GM19023 (cell line): Measurements from ENCODE around the gene PIMREG.
A peak's percentile ranks its signal among the peaks of the same experiment; 100 is the strongest.

Source experiments
- ATAC-seq: cut with Tn5 transposase; IDR thresholded peaks from one replicate; pipeline ENCODE4 v1.9.1; 2021; ENCODE audit warnings: mild to moderate bottlenecking, moderate library complexity; ENCODE audit not compliant: unreplicated experiment

PIMREG gene, protein sequence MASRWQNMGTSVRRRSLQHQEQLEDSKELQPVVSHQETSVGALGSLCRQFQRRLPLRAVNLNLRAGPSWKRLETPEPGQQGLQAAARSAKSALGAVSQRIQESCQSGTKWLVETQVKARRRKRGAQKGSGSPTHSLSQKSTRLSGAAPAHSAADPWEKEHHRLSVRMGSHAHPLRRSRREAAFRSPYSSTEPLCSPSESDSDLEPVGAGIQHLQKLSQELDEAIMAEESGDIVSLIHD

DNA sequence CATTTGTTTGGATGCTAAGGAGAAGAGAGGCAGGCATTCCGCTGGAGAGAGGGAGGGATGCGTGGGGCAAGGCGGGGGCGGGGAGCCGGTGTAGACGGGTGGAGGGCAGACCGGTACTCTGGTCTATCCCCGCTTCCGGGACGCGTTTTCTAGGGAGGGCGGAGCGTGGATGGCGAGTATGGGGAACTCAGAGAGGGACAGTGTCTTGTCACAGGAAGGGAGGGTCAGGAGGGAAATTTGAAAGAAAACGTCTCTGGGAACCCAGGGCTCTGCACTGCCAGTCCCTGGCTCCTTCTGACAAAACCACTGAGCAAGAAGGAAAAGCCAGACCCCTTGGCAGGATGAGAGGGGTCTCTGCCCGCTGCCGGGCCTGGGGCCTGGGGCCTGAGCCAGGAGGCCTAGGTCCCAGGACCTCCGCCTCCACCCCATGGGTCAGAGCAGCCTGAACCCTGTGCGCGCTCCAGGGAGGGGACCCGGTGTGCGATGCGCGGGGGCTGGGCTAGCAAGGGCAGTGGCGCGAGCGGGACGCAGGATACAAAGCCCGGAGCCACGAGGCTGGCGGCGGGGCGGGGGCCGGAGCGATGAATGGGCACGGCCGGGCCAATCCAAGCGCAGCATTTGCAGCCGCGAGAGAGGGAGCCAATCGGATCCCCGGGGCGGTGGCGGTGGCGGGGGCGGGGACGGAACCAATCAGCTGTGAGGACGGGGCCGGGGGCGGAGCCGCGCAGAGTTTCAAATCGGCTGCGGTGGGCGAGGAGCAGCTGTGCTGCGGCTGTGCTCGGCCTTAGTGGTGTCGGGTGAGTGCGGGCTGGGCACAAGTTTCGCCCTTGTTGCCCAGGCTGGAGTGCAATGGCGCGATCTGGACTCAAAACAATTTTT is at the start of gene PIMREG:
Gene PIMREG, plus strand, starts transcription at position 764 of the 879 bp plus-strand sequence. CDS start 656 bp downstream, outside the sequence.
- ATAC-seq = peak; percentile 89

DNA sequence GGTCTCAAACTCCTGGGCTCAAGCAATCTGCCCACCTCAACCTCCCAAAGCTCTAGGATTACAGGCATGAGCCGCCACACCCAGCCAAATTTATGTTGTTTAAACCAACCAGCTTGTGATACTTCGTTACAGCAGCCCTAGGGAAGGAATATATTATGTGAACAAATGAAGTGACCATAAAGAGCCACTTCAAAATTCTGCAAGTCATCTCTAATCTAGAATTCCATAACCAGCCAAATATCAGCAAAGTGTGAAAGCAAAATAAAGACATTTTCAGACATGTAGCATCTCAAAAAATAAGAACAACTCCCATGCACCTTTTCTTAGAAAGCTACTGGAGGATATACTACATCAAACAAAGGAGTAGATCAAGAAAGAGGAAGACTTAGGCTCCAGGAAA is 45.3 kb upstream of the PIMREG start:
- ATAC-seq = no peak

DNA sequence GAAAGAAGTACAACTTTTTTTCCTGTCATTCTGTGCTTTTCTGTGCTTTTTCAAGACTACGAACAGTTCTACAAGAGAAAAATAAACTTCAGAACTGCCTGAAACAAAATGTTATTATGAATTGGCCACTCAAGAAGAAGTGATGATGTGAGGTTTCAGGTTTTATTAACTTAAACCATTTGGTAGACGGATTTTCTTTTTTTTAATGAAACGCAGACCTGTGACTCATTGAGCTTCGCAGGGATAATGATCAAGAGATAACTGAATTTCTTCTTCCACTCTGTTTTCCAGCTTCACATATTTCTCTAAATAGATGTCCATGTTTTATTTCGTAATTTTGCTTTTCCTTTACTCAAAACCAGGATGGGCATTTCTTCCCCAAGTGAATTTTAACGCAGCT is 42.0 kb upstream of the PIMREG start:
- no peak for ATAC-seq

DNA sequence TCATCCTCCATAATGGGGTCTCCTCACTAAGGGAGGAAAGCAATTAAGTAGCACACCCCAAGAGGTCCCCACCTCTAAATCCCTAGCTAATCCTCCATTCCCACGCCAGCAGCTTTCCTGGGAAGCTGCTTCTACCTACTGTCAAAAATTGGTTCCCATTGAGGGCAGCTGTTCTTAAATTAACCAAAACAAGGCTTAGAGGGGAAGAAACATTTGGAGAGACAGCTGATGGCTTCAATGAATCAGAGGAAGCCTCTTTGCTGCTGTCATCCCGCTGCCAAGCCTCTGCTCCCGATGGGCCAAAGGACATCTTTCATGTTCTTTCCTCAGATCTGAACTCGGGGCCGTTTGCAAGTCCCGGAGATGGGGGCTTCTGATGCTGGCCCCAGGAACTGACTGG is 36.0 kb upstream of the PIMREG start:
- no peak for ATAC-seq

DNA sequence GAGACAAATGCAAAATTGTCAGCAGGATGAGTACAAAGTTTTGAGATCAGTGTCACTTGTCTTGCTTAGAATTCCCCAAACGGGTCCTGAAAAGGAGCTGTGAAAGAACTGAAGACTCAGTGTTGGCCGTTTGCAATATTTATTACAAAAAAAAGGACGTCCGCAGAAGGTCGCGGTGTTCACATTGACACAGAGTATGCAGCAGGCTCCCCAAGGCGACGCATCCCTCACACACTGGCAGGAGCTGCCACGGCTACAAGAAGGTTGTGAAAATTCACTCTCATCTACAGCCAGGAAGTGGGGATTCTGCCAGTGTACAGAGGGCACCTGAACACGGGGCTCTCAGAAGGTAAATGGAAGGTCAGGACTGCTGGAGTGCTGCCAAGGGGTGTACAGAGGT is 35.5 kb upstream of the PIMREG start:
- ATAC-seq = no peak

DNA sequence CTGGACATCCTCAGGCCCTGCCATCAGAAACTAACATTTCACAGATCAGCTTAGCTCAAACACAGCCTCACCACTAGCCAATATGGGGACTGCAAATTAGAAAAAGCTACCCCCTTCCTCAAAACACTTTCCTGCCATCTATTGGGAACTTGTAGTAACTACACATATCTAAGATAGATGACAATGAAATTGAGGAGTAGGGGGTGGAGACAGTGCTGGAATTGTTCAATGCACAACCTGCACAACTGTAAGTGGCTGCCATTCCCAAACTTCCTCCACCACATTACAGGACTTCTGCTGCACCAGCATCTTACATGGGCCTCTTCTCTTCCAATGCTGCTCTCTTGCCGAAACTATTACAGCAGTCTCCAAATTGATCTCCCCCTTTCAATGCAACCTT is 31.2 kb upstream of the PIMREG start:
- ATAC-seq = no peak

DNA sequence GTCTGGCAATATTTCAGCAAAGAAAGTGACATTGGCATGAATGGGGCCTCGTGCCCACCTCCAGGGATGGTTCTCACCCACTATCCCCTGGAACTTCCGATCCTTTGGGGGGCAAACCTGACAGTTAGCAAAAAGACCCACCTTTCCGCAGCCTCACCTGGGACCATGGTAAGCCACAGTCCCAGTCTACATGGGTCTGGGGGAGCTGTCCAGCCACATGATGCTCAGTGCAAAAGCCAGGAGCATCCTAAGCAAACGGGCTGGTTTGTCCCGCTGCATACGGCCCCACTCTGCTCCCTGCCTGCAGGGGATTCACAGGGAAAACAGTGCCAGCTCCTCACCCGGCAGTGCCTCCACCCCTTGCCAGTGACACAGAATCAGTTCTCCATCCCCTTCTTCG is 28.6 kb upstream of the PIMREG start:
- ATAC-seq = no peak

DNA sequence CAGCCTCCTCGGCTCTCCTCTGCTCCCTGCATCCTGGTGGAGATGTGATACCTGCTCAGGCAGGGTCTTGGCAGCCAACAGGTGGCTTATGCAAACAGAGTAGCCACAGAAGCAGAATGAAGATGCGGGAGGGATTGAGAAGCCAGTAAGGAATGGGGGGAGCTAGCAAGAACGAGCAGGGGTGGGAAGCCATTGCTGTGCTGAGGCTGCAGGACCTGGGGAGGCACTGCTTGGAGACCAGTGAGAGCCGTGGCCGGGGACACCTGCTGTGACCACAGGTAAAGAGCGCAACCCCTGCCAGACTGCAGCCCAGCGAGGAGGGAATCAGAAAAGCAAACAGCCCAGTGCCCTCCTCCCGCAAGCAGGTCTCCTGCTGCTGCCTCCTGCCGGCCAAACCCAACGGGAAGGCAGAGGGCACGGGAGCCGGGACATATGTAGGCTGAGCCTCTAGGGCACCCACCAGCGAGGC is 24.0 kb upstream of the PIMREG start:
- no peak for ATAC-seq

DNA sequence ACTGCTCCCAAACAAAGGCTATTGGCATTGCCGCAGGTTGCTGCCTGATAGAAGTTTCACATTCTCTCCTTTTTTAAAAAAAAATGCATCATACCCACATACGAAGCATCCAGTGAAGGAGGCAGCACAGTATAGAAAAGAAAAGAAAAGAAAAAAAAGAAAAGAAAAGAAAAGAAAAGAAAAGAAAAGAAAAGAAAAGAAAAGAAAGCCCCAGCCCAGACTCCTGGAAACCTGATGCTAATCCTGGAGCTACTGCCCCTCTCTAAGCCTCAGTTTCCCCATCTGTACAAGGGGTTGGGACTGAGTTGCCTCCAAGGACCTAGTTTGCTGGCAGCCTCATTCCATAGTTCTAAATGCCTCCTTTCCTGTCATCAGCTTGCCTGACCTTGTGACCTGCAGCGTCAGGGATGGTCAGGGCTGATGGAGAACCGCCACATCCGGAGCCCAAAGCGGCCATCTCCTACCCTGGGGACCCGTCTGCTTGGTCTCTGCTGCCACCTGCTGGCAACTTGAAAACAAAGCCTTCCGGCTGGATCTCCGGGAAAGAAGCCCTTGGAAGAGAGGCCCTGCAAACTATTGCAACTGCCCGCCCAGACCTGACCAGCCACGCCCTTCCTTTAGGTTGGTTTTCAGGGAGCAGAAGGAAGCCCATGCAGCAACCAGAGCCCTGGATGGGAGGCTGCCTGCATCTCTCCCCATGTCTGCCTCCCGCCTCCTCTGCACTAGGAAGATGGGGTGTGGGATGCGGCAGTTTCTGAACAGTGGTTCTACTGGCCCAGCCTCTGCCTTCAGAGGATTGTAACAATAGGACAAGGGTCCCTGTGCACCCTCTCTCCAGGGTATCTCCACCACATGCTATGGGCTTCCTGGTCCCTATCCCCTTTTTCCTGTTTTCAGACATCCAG is 22.3 kb upstream of the PIMREG start:
- ATAC-seq = no peak

DNA sequence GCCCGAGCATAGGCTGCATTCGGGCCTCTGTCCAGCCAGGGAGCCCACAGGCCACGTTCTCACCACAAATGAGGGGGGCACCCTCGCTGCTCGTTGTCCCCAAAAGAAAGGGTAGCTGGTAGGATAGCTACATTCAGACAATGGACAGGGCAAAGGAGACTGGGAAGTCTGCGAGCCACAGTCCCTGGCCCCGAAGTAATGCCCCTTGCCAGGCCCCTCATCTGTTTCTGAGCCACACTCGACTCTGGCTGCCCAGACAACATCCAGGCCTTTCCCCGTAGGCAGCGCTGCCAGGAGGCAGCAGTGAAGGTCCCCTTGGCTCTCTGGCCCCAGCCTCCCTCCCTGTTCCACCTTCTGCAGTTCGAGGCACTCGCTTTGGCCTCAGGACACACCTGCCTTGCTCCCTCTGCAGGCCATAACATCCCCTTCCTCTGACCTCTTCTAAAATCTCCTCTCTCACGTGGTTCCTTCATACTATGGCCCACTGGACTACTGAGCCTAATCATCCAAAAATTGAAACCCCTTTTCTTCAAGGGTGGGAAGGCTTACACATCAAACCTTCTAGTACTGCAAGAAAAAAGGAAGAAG is 21.5 kb upstream of the PIMREG start:
- no peak for ATAC-seq

DNA sequence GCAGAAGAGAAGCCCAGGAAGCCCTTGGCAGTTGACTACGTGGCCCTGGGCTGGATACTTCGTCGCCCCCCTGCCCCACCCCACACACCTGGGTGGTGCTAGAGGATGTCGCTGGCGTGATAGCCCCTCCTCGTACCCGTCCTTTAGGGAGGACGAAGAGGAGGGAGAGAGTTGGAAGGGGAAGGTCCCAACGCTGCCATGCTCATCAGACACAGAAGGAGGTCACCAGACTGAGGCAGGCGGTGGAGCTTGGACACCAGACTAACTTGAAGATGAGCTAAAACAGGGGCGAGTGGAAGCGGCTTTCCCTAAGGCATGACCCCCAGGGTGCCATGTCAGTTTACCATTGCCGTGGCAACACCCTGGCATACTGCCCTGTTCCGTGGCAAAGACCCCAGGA is 20.3 kb upstream of the PIMREG start:
- no peak for ATAC-seq

DNA sequence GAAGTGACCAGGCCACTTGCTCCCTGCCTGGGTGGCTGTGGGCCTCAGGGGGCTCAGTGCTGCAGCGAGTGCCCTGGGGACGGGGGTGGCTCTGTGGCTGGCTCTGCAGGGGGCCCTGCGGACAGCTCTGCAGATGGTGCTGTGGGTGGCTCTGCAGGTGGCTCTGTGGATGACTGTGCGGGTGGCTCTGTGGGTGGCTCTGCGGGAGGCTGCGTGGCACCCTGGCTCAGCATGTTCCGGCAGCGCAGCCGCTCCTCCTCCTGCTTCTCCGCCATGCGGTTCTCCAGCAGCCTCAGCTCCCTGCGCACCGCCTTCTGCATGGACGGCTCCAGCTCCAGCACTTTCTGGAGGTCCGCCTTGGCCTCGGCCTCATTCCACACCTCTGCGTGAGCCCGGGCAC is 18.8 kb upstream of the PIMREG start:
- ATAC-seq = no peak

DNA sequence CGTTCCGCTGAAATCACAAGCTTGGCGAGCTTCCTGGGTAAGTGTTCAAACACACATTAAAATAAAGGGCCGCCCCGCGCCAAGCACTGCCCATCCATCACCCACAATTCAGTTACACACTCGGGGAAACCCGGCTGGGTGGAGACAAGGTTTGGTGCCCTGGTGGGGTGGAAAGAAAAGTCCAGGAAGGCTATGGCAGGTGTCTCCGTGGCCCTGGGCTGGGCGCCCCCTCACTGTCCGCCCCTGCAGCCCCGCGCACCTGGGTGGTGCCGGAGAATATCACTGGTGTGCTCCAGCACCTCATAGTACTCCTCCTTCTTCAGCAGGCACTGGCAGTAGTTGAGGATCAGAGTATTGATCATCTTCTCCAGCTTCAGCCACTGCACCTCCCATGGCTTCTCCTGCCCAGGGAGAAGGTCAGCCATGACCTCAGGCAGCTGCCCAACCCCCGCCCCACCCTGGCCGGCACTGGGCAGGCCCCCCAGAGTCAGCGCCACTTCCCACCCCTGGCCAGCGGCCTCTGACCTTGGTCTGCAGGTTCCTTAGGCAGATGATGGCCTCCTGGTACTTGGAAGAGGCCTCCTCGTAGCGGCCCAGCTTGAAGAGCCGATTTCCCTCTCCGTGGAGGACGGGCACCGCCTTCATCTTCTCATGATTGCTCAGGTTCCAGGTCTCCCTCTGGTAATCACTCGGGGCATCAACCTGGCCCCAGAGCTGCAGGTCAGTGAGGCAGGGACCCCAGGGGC is 17.7 kb upstream of the PIMREG start:
- no peak for ATAC-seq

DNA sequence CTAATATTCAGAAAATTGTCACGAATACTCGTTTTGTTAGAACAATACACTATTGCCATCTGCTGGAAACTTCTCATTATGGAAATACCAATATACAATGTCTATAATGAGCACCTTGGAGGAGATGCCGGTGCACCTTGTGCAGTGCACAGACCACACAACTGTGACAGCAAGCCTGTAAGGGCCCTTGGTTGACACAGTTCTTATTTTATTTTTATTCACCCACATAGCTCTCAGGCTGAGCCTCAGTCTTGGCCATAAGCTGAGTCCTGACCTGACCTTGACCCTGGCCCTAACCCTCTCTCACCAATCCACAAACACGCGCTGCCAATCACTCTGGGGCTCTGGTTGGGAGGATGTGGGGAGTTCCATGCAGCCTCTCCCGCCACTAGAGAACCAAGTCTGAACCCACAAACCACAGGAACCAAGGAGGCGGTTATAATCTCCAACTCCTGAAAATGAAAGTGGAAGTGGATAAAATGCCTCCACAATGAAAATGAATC is 16.9 kb upstream of the PIMREG start:
- no peak for ATAC-seq

DNA sequence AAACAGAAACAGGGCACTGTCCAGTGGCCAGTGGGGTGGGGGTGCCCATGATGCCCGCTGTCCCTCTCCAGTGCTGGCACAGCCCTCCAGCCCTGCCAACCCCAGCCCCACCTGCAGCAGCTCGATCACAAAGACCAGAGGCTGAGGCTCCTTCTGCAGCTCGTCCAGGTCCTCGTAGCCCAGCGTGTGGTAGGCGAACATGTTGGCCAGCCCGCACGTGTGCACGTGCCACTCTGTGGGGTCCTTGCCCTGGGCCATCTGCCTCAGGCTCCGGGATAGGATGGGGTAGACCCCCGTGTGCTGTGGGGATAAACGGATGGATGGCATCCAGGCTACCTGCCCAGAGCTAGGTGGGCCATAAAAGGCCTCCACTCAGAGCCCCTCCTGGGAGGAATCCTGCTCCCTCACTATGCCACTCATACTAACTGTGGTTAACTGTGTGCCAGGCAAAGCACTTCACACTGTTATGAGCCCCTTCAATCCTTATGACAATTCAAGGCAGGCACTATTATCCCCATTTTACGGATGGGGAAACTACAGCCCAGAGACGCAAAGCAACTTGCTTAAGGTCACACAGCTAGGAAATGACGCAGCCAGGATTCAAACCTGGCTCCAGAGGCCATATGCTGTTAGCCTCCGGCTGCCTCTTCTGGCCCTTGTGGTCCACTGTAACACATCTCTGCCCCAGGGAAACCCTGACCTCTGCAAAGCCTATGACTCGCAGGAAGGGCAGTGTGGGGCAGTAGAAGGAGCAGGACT is 15.9 kb upstream of the PIMREG start:
- no peak for ATAC-seq

DNA sequence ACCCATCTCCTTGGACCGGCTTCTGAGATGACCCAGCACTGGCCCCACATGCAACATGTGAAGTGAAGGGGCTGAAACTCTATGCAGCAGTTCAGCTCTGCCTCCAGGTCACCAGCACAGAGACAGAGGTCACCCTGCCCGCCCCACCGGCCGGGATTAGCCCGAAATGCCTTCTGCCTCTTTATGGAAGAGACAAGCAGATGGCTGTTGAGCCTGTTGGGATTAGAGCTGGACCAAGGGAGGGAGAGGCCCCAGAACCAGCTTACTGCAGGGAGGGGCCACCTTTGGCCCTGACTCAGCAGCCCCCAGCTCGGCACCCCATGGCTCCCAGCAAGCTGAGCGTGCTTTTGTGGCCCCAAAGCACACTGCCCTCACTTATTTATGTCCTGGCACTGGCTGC is 15.0 kb upstream of the PIMREG start:
- ATAC-seq = no peak

DNA sequence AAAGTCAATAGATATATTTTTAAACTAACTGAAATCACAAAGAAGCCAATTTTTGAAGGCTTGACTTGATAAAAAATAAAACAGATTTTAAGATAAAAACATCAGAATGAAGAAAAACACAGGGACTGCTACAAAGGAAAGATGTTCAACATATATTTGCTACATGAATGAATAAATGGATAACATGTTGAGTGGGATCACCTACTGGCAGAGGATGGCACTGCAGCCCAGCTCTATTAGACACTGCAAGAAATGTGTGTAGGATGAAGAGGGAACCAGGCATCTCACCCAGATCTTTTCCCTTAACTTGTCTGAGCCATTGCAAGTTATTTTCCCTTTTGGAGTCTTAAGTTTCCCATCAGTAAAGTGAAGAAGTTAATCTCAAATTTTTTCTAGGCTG is 13.5 kb upstream of the PIMREG start:
- no peak for ATAC-seq

DNA sequence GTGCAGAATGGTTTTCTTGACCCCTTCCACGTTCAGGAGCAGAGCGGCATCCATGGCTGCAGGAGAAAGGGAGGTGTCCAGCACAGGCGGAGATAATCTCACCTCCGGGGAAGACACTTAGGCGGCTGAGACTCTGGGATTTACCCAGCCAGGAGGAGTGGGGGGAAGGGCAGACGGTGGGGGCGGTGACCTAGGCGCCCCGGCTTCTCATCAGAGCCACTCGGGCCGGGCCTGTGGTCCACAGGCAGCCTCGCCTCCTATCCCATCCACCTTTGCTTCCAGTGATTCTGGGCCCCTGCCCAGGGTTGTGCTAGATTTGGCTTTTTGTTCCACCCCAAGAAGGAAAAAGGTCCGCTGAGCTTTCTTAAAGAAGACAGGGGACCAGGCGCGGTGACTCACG is 9.2 kb upstream of the PIMREG start, which contains the start of gene AIPL1:
Gene AIPL1, minus strand, starts transcription at position 71 of the 400 bp plus-strand sequence. Its CDS starts 17 bp downstream, at position 54.
- no peak for ATAC-seq

DNA sequence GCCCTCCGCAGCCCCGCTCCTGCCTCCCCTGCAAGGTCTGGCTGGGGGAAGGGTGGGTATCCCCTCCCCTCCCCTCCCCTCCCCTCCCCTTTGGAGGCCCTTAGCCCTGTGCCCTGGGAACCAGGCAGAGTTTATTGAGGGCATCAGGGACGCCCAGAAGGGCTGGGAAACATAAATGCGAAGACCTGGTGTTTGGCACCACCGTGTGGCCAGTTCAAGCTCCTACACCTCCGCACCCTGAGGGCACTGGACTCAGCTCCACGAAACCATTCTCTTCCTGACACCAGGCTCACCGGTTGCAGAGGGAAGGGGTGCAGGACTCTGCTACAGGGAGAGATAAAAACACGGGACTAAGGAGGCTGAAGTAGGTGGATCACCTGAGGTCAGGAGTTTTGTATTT is 8.3 kb upstream of the PIMREG start:
- no peak for ATAC-seq
